OCI-LY7 (cell line): ENCODE data around the gene CFAP206.

Source experiments
- CTCF ChIP-seq: fragments of 200-600 bp; sonication (generic); conservative IDR thresholded peaks from 2 replicates; pipeline ENCODE4 v1.5.1; 2014; ENCODE audit warnings: mild to moderate bottlenecking, antibody characterized with exemption, low read length, moderate library complexity, mixed read lengths
- EZH2phosphoT487 ChIP-seq: fragments of 200-600 bp; sonication (generic); IDR thresholded peaks from 2 replicates; pipeline ENCODE4 v1.6.1; 2018; ENCODE audit warnings: low read depth, borderline replicate concordance, mild to moderate bottlenecking, mixed run types, antibody characterized with exemption, low read length, moderate library complexity, mixed read lengths

GRCh38 chr6:87501809-87502572 lies 94.2 kb downstream of the CFAP206 start:
- TF ChIP-seq CTCF, result no peak
- TF ChIP-seq EZH2phosphoT487, result no peak
